Astrocyte of the cerebellum (primary cell): ENCODE measurements around the gene TLK2.

Experiments
- DNase-seq: peaks from one replicate; pipeline ENCODE4 v3.0.0-alpha.2; 2011; ENCODE audit warnings: low read depth
- H3K4me3 ChIP-seq: 2 replicates; pipeline ENCODE4 v1.5.1; 2011; ENCODE audit warnings: mild to moderate bottlenecking, low read depth, low read length, moderate library complexity
- in situ Hi-C: cut with HindIII; loops from 2 replicates; pipeline ENCODE4 v1.10.0; 2017; ENCODE audit warnings: low sequenced_read_pairs
- TF ChIP-seq, protein P1 (sequence below): IDR thresholded peaks from 2 replicates; pipeline ENCODE4 v1.5.1; 2012; ENCODE audit warnings: low read length, low read depth, moderate library complexity, mild to moderate bottlenecking; ENCODE audit errors: missing control alignments

Gene TLK2

DNA sequence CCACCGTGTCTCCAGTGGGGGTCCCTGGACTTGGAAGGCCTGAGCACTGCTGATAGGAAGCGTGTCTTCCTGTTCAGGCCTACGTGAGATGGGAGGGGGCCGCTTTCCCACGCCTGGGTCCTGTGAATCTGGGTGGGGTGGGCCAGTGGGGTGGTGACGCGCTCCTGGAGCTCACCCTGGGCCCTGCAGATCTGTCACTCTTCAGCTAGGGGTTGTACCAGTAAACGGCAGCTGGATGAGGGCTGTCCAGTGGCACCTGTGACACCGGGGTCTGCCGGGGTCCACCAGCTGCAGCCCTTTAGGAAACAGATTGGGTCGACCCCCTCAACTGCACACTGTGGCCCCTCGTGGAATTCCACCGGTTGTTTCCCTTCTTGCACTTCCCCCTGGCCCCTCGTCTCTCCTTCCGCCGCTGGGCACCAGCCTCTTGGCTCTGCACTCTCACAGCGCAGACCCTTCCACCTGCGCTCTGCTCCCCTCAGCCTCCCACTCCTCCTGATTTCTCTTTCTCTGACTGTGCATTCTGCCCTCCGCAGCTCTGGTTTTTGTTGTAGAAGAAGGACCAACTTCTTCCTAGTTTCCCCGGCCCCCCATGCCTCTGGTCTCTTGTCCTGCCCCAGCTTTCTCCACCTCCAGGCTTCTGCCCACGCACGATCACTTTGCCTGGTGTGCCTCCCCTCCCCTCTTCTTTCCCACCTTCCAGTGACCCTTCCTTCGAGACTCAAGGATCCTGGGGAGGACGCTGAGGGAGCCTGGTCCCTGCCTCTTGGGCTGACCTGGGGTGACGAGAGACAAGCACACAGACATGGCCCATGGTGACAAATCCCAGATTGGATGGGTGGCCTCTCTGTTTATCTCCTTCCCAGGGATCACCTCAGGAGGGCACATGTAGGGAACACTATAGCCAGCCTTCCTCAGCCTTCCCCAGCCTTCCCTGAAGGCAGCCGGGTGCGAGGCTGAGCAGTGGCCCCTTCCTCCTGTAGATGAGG is 153.6 kb downstream of the TLK2 start:
- TF ChIP-seq, protein P1, sequence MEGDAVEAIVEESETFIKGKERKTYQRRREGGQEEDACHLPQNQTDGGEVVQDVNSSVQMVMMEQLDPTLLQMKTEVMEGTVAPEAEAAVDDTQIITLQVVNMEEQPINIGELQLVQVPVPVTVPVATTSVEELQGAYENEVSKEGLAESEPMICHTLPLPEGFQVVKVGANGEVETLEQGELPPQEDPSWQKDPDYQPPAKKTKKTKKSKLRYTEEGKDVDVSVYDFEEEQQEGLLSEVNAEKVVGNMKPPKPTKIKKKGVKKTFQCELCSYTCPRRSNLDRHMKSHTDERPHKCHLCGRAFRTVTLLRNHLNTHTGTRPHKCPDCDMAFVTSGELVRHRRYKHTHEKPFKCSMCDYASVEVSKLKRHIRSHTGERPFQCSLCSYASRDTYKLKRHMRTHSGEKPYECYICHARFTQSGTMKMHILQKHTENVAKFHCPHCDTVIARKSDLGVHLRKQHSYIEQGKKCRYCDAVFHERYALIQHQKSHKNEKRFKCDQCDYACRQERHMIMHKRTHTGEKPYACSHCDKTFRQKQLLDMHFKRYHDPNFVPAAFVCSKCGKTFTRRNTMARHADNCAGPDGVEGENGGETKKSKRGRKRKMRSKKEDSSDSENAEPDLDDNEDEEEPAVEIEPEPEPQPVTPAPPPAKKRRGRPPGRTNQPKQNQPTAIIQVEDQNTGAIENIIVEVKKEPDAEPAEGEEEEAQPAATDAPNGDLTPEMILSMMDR = no peak
- in situ Hi-C loops = no loop called here
- no peak overlapping the region for H3K4me3 ChIP-seq
- DNase-seq = no peak

DNA sequence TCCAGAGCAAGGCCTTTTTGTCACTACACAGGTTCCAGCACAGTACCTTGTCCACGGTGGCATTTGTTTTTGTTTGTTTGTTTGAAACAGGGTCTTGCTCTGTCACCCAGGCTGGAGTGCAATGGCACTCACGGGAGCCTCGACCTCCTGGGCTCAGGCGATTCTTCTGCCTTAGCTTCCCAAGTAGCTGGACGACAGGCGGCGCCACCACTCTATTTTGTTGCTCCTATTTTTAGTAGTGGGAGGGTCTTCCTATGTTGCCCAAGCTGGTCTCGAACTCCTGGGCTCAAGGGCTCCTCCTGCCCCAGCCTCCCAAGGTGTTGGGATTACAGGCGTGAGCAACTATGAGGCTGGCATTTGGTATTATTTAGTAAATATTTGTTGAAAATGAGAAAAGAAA is 159.2 kb downstream of the TLK2 start:
- in situ Hi-C loops = no loop called here
- TF ChIP-seq, protein P1 = no peak
- no peak for DNase-seq
- no peak overlapping the region for H3K4me3 ChIP-seq

DNA sequence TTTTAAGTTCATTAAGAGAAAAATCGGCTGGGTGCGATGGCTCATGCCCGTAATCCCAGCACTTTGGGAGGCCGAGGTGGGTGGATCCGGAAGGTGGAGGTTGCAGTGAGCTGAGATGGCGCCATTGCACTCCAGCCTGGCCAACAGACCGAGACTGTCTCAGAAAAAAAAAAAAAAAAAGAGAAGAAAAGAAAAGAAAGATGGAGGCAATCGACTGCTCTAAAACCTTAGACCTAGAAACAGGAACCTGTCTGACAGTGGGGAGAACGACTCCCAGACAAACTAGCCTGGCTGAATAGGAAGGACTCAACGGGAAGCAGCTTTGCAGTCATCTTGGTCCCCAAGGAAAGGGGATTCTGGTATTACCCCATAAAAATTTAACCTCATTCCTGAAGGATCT is 162.5 kb downstream of the TLK2 start:
- in situ Hi-C loops = no loop called here
- TF ChIP-seq, protein P1 = no peak

DNA sequence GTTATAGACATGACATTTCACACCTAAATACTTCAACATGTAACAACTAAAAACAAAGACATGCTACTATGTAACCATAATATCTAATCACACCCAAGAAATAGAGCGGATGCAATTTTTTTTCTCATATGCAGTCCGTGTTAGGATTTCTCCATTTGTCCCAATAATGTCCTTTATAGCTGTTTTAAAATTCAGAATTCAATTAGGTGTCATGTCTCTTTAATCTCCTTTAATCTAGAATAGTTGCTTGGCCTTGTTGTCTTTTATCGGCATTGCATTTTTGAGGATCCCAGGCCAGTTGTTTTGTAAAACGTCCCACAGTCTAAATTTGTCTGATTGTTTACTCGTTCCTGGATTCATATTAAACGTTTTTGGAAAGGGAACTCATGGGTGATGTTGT is 163.3 kb downstream of the TLK2 start:
- TF ChIP-seq, protein P1 = no peak
- no peak overlapping the region for H3K4me3 ChIP-seq
- no peak for DNase-seq
- in situ Hi-C loops = no loop called here

More for the DNA sequence above, 162.5 kb downstream of the TLK2 start:
- no peak overlapping the region for H3K4me3 ChIP-seq
- DNase-seq = no peak

DNA sequence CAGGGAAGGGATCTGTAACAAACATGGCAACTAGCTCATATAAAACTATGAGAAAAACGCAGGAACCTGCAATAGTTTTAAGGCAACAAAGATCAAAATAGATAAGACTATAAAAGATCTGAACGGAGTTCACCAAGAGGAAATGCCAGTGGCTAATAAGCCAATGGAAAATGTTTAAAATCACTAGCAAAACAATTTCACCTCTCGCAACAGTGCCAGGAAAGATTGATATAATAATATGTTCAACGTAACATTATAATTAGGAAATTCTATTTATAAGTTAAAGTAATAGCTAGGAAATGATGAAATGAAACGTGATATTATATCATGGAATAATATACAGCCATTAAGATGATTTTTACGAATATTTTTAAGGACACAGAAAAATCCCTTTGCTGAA is 164.9 kb downstream of the TLK2 start:
- TF ChIP-seq, protein P1 = no peak
- no peak for DNase-seq
- in situ Hi-C loops = no loop called here
- H3K4me3 ChIP-seq = no peak overlapping the region

DNA sequence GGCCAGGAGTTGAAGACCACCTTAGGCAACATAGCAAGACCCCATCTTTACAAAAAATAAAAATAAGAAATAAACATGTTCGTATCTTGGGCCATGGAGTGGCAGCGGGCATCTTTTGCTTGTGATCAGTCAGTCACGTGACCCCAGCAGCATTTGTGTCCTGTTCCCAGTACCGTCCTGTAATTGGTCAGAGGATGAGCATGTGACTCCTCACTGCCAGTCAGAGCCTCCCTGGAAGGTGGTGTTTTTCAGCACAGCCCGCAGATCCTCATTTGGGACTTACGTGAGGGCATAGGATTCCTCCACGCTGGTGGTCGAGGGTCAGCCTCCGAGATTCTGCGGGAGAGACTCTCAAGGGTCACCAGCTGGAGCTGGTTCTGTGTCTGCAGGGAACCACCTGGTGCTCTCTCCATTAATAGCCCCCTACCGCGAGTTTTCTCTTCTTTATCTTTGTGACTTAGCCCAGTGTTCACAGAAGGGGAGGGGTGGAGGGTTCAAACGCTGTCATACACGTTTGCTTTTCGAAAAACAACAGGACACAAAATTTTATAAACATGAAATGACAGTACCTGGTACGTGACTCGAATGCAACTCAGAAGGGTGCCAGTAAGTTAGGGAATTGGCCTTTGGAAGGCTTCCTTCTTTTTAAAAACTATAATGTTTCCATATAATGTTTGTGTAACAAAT is 166.0 kb downstream of the TLK2 start:
- DNase-seq = no peak
- TF ChIP-seq, protein P1 = no peak
- in situ Hi-C loops = no loop called here
- no peak overlapping the region for H3K4me3 ChIP-seq
